Panc1 (cell line): Measurements from ENCODE around the gene ATXN1. TPM values are rescaled to one million over a fixed set of nuclear protein-coding genes. Genes with fewer than 3 reads are reported as not detected.

ENCODE experiments used
- ATAC-seq: fragments of 200-7000 bp; cut with Tn5 transposase; 2 replicates; pipeline ENCODE4 v1.9.1; 2020; ENCODE audit warnings: mild to moderate bottlenecking, moderate library complexity
- BruUV-seq: library from RNA; stranded (reverse); fragments of 400-500 nt; replicated peaks from 2 replicates; lab custom pipeline; 2021; lab: Mats Ljungman, UMichigan
- CTCF ChIA-PET: fragments of 300-600 bp; sonication (Branson Sonifier 250); formaldehyde crosslinking; loops from one replicate; lab custom pipeline; 2022; ENCODE audit warnings: antibody characterized with exemption; lab: Charles Lee
- POLR2A ChIA-PET: fragments of 300-600 bp; sonication (Branson Sonifier 250); formaldehyde crosslinking; loops from one replicate; lab custom pipeline; 2022; ENCODE audit warnings: antibody characterized with exemption; lab: Charles Lee
- DNase-seq: peaks from one replicate; pipeline ENCODE4 v3.0.0-alpha.2; 2010; ENCODE audit warnings: low read depth, low spot score
- H3K27ac ChIP-seq: 2 replicates; pipeline ENCODE4 v1.5.1; 2011; ENCODE audit warnings: mild to moderate bottlenecking, low read length, inconsistent platforms
- H3K27me3 ChIP-seq: fragments of 200-500 bp; sonication (Bioruptor generic); 2 replicates; pipeline ENCODE4 v1.6.0; 2014; ENCODE audit warnings: low read length, inconsistent platforms; ENCODE audit not compliant: control insufficient read depth, insufficient read depth
- H3K36me3 ChIP-seq: fragments of 200-500 bp; sonication (Bioruptor generic); 2 replicates; pipeline ENCODE4 v1.5.1; 2014; ENCODE audit warnings: inconsistent platforms, mild to moderate bottlenecking, low read length, moderate library complexity; ENCODE audit not compliant: control insufficient read depth, insufficient read depth
- H3K4me1 ChIP-seq: 2 replicates; pipeline ENCODE4 v1.5.1; 2011; ENCODE audit warnings: inconsistent platforms, mild to moderate bottlenecking, low read length, moderate library complexity; ENCODE audit not compliant: control insufficient read depth, insufficient read depth
- H3K4me3 ChIP-seq, 2 experiments: 2 replicates each; pipeline ENCODE4 v1.5.1; 2011 to 2012; ENCODE audit warnings: low read depth in 2 of 2, low read length in 2 of 2, mild to moderate bottlenecking in 2 of 2, inconsistent platforms in 1 of 2, moderate library complexity in 1 of 2
- H3K9me3 ChIP-seq: fragments of 200-500 bp; sonication (Bioruptor generic); 2 replicates; pipeline ENCODE4 v1.5.1; 2014; ENCODE audit warnings: low read depth, mild to moderate bottlenecking, inconsistent platforms, low read length, moderate library complexity; ENCODE audit not compliant: control insufficient read depth, insufficient read depth
- POLR2AphosphoS5 ChIP-seq: IDR thresholded peaks from 2 replicates; pipeline ENCODE4 v1.6.1; 2012; ENCODE audit warnings: mild to moderate bottlenecking, low read depth, low read length, moderate library complexity
- SIN3A ChIP-seq: IDR thresholded peaks from 2 replicates; pipeline ENCODE4 v1.6.1; 2012; ENCODE audit warnings: low read depth, mild to moderate bottlenecking, low read length, moderate library complexity, borderline replicate concordance; ENCODE audit not compliant: insufficient read depth
- TCF7L2 ChIP-seq: IDR thresholded peaks from 2 replicates; pipeline ENCODE4 v1.6.1; 2011; ENCODE audit warnings: mild to moderate bottlenecking, low read depth, low read length, inconsistent platforms
- in situ Hi-C: cut with HindIII; loops from 2 replicates; pipeline ENCODE4 v1.10.0; 2016; ENCODE audit warnings: low sequenced_read_pairs, low pct_unique_long_range_greater_than_20kb
- intact Hi-C: fragments of 100-400 bp; cut with micrococcal nuclease; formaldehyde crosslinking; loops from one replicate; pipeline ENCODE4 v1.10.0; 2022; ENCODE audit not compliant: unreplicated experiment
- total RNA-seq: library from RNA; stranded (reverse); gene quantifications from one replicate; pipeline ENCODE4 v1.2.1, GENCODE V29; 2021; ENCODE audit not compliant: unreplicated experiment
- TF ChIP-seq, protein P1 (sequence below): fragments of 450-650 bp; IDR thresholded peaks from 2 replicates; pipeline ENCODE4 v1.5.1; 2017; ENCODE audit warnings: mild to moderate bottlenecking
- TF ChIP-seq, protein P2 (sequence below), 2 experiments: IDR thresholded peaks; 2 replicates each; pipeline ENCODE4 v1.6.1; 2011 to 2012; ENCODE audit warnings: low read depth in 2 of 2, control low read depth in 1 of 2, low read length in 1 of 2, mild to moderate bottlenecking in 1 of 2, moderate library complexity in 1 of 2; ENCODE audit not compliant: insufficient read depth in 1 of 2

The ATXN1 gene
- total RNA-seq, 1 experiment from 2014 or later, result 67.1 TPM

DNA sequence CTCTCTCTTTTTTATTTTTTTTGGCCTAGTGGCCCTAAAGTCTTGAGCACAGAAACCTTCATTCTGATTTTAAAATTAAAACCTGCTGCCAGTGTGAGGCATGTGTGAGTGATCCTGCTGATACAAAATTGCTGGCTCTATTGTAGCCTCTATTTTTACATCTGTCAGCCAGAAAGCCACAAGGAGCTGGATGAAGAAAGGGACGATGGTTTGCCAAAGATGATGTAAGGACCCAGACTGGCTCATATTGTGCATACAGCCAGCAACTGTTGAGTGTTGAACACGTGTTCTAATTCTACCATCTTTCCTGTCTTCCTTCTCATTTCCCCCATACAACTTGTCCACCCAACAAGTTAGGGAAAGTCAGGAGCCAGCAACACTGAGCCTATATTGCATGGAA is 40.8 kb upstream of the ATXN1 start:
- Histone ChIP-seq H3K9me3 (no peaks in the 10 kb centered on the region), H3K27me3 (no peaks in the 10 kb centered on the region), H3K4me1 (peaks cover 9% of the 10 kb centered on the region; the same call in 1 of the 2 replicates), H3K27ac (no peak overlapping the region), H3K4me3 (no peak overlapping the region), H3K36me3 (no peaks in the 10 kb centered on the region)
- ChIA-PET CTCF (interaction anchor here (0.6 kb wide), 1 partner anchor 14 kb away, joined by 3 read pairs; no protein-coding TSS in a partner anchor), POLR2A (interaction anchor here (0.7 kb wide), 1 partner anchor 17 kb away, joined by 6 read pairs; no protein-coding TSS in a partner anchor)
- BruUV-seq, result no TSS peak
- DNase-seq, result no peak
- TF ChIP-seq, protein P1, sequence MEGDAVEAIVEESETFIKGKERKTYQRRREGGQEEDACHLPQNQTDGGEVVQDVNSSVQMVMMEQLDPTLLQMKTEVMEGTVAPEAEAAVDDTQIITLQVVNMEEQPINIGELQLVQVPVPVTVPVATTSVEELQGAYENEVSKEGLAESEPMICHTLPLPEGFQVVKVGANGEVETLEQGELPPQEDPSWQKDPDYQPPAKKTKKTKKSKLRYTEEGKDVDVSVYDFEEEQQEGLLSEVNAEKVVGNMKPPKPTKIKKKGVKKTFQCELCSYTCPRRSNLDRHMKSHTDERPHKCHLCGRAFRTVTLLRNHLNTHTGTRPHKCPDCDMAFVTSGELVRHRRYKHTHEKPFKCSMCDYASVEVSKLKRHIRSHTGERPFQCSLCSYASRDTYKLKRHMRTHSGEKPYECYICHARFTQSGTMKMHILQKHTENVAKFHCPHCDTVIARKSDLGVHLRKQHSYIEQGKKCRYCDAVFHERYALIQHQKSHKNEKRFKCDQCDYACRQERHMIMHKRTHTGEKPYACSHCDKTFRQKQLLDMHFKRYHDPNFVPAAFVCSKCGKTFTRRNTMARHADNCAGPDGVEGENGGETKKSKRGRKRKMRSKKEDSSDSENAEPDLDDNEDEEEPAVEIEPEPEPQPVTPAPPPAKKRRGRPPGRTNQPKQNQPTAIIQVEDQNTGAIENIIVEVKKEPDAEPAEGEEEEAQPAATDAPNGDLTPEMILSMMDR, result no peak
- no peak for TF ChIP-seq POLR2AphosphoS5
- TF ChIP-seq, protein P2, sequence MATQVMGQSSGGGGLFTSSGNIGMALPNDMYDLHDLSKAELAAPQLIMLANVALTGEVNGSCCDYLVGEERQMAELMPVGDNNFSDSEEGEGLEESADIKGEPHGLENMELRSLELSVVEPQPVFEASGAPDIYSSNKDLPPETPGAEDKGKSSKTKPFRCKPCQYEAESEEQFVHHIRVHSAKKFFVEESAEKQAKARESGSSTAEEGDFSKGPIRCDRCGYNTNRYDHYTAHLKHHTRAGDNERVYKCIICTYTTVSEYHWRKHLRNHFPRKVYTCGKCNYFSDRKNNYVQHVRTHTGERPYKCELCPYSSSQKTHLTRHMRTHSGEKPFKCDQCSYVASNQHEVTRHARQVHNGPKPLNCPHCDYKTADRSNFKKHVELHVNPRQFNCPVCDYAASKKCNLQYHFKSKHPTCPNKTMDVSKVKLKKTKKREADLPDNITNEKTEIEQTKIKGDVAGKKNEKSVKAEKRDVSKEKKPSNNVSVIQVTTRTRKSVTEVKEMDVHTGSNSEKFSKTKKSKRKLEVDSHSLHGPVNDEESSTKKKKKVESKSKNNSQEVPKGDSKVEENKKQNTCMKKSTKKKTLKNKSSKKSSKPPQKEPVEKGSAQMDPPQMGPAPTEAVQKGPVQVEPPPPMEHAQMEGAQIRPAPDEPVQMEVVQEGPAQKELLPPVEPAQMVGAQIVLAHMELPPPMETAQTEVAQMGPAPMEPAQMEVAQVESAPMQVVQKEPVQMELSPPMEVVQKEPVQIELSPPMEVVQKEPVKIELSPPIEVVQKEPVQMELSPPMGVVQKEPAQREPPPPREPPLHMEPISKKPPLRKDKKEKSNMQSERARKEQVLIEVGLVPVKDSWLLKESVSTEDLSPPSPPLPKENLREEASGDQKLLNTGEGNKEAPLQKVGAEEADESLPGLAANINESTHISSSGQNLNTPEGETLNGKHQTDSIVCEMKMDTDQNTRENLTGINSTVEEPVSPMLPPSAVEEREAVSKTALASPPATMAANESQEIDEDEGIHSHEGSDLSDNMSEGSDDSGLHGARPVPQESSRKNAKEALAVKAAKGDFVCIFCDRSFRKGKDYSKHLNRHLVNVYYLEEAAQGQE (IDR thresholded peaks at IDR 0.05; ENCODE audit: insufficient read depth in 1 of 2, low read depth in 2 of 2, low read length in 1 of 2), result no peak
- no peak for ATAC-seq
- in situ Hi-C loops (no loop called here), intact Hi-C loops (no loop called here)

DNA sequence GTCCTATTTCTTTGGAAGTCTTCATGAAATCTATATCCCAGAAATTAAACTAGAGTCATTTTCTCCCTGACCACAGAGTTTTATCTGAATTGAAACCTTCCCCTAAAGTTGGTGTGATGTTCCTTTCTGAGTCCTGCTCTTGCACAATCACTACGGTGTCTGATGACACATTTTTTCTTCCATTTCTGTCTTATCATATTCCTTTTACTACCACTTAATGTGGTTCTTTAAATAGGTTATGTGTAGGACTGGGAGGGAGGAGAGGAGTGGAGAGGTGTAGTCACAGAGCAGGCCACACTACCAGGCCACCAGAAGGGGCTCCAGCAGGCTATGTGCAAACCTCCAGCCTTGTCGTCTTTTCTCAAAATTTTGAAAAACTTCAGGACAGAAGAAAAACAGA is 39.7 kb upstream of the ATXN1 start:
- CTCF ChIA-PET, result no interaction called here
- ATAC-seq, result no peak

More for the DNA sequence above, 39.7 kb upstream of the ATXN1 start:
- TF ChIP-seq SIN3A, result no peak
- TF ChIP-seq, protein P2 (IDR thresholded peaks at IDR 0.05; ENCODE audit: insufficient read depth in 1 of 2, low read depth in 2 of 2, low read length in 1 of 2), result no peak
- TF ChIP-seq POLR2AphosphoS5, result no peak
- TF ChIP-seq TCF7L2, result no peak
- TF ChIP-seq, protein P1, result no peak
- POLR2A ChIA-PET, result no interaction called here
- Histone ChIP-seq H3K27ac (no peak overlapping the region), H3K36me3 (no peaks in the 10 kb centered on the region), H3K4me1 (peaks cover 9% of the 10 kb centered on the region; the same call in 1 of the 2 replicates), H3K27me3 (no peaks in the 10 kb centered on the region), H3K9me3 (no peaks in the 10 kb centered on the region), H3K4me3 (no peak overlapping the region)
- BruUV-seq, result no TSS peak
- intact Hi-C loops (no loop called here), in situ Hi-C loops (no loop called here)
- no peak for DNase-seq
